A673 (cell line): Measurements from ENCODE around the gene PRRG4.

Source experiments
- CTCF ChIP-seq: fragments of 300-800, 200-600 bp; sonication (generic); conservative IDR thresholded peaks from 2 replicates; pipeline ENCODE4 v1.5.1; 2017; ENCODE audit warnings: low read depth, mild to moderate bottlenecking, antibody characterized with exemption, low read length, moderate library complexity, mixed read lengths
- EZH2 ChIP-seq: fragments of 200-600 bp; sonication (generic); IDR thresholded peaks from 2 replicates; pipeline ENCODE4 v1.6.1; 2017; ENCODE audit warnings: borderline replicate concordance, low read depth, mild to moderate bottlenecking, mixed read lengths, antibody characterized with exemption, low read length; ENCODE audit not compliant: poor library complexity, severe bottlenecking

GRCh38 chr11:32894149-32894827 lies 64.6 kb downstream of the PRRG4 start:
- no peak for TF ChIP-seq CTCF
- TF ChIP-seq EZH2, result no peak
